K562 (cell line): ENCODE measurements around the gene ATG10. TPM values are rescaled to one million over a fixed set of nuclear protein-coding genes. Genes with fewer than 3 reads are reported as not detected.

Source experiments
- ATAC-seq: fragments of 200-7000 bp; cut with Tn5 transposase; 3 replicates; pipeline ENCODE4 v1.9.1; 2020; ENCODE audit warnings: moderate library complexity
- BruUV-seq: library from RNA; stranded (reverse); fragments of 400-500 nt; replicated peaks from 2 replicates; lab custom pipeline; 2021; lab: Mats Ljungman, UMichigan
- CTCF ChIA-PET: fragments of 300-600 bp; formaldehyde crosslinking; extraction: SDS; loops from one replicate; lab custom pipeline; 2021; ENCODE audit warnings: low intra/inter-chr PET ratio; lab: Yijun Ruan, JAX
- POLR2A ChIA-PET: fragments of 300-600, 350-650 bp; sonication (Branson Sonifier 250); formaldehyde crosslinking; extraction: SDS; loops from one replicate; lab custom pipeline; 2021; ENCODE audit warnings: antibody characterized with exemption, inconsistent platforms; lab: Yijun Ruan, JAX
- DNase-seq, 4 experiments: peaks; one replicate each; pipeline versions ENCODE4 v3.0.0 to v3.0.0-alpha.2; 2011 to 2018; ENCODE audit warnings: low spot score in 3 of 4, mixed read lengths in 3 of 4; ENCODE audit errors: extremely low read depth in 1 of 4
- FAIRE-seq: peaks from 2 replicates; lab custom pipeline; 2011; peaks lifted over from hg19 to GRCh38; lab: Jason Lieb, UNC
- H2AFZ ChIP-seq: 2 replicates; pipeline ENCODE4 v1.6.0; 2011; ENCODE audit warnings: low read depth, low read length, control low read depth, inconsistent platforms
- H3K27ac ChIP-seq: fragments of 200-600 bp; 3 replicates; pipeline ENCODE4 v1.8.0; 2011; ENCODE audit warnings: low read depth, mild to moderate bottlenecking, control low read depth, inconsistent platforms, low read length, moderate library complexity, mixed read lengths; ENCODE audit errors: extremely low read depth
- H3K27me3 ChIP-seq, 2 experiments: fragments of 300-600 bp in 1 of 2; 2 replicates in 1 of 2; 3 replicates in 1 of 2; pipeline versions ENCODE4 v1.6.0 to v1.8.0; 2011; ENCODE audit warnings: inconsistent platforms in 2 of 2, low read length in 2 of 2, mild to moderate bottlenecking in 1 of 2, mixed read lengths in 1 of 2, moderate library complexity in 1 of 2; ENCODE audit not compliant: control insufficient read depth in 2 of 2, insufficient read depth in 2 of 2
- H3K36me3 ChIP-seq: fragments of 300-600 bp; 3 replicates; pipeline ENCODE4 v1.8.0; 2011; ENCODE audit warnings: mild to moderate bottlenecking, low read length, inconsistent platforms; ENCODE audit not compliant: control insufficient read depth, insufficient read depth
- H3K4me1 ChIP-seq, 2 experiments: fragments of 200-600 bp in 1 of 2; replicated peaks in 1 of 2; 2 replicates in 1 of 2; 3 replicates in 1 of 2; pipeline versions ENCODE4 v1.5.1 to v1.8.0; 2011; ENCODE audit warnings: inconsistent platforms in 2 of 2, low read length in 2 of 2, mild to moderate bottlenecking in 1 of 2, mixed read lengths in 1 of 2, moderate library complexity in 1 of 2; ENCODE audit not compliant: control insufficient read depth in 2 of 2, insufficient read depth in 2 of 2
- H3K4me2 ChIP-seq: 2 replicates; pipeline ENCODE4 v1.6.1; 2011; ENCODE audit warnings: low read length, control low read depth, inconsistent platforms, mixed read lengths; ENCODE audit not compliant: insufficient read depth
- H3K4me3 ChIP-seq: fragments of 200-600 bp; sonication (generic), shearing (Covaris generic); 2 replicates; pipeline ENCODE4 v1.5.1; 2016; ENCODE audit warnings: control low read depth, inconsistent platforms
- H3K79me2 ChIP-seq: fragments of 200-600 bp; 3 replicates; pipeline ENCODE4 v1.8.0; 2011; ENCODE audit warnings: low read length, inconsistent platforms; ENCODE audit not compliant: control insufficient read depth, insufficient read depth
- H3K9ac ChIP-seq, 2 experiments: 2 replicates each; pipeline versions ENCODE4 v1.6.0 to v1.6.1; 2011; ENCODE audit warnings: low read depth in 2 of 2, low read length in 2 of 2, control low read depth in 1 of 2, inconsistent platforms in 1 of 2, mild to moderate bottlenecking in 1 of 2, mixed read lengths in 1 of 2; ENCODE audit not compliant: insufficient read depth in 1 of 2
- H3K9me1 ChIP-seq: one replicate; pipeline ENCODE4 v1.6.0; 2011; ENCODE audit warnings: inconsistent platforms, mild to moderate bottlenecking, low read length, moderate library complexity; ENCODE audit not compliant: control insufficient read depth, insufficient read depth
- H3K9me3 ChIP-seq: replicated peaks from 2 replicates; pipeline ENCODE4 v1.5.1; 2011; ENCODE audit warnings: low read depth, low read length, inconsistent platforms; ENCODE audit not compliant: control insufficient read depth, insufficient read depth
- H4K20me1 ChIP-seq: replicated peaks from 2 replicates; pipeline ENCODE4 v1.6.1; 2011; ENCODE audit warnings: low read length, inconsistent platforms, mixed read lengths; ENCODE audit not compliant: control insufficient read depth, insufficient read depth
- C11orf30 ChIP-seq: fragments of 450-650 bp; IDR thresholded peaks from 2 replicates; pipeline ENCODE4 v1.6.1; 2016; ENCODE audit warnings: low read depth, mild to moderate bottlenecking
- MAFF ChIP-seq: IDR thresholded peaks from 2 replicates; pipeline ENCODE4 v1.6.1; 2012; ENCODE audit warnings: low read length, improper control_type of control experiment
- MAFG ChIP-seq: fragments of 450-650 bp; conservative IDR thresholded peaks from 2 replicates; pipeline ENCODE4 v1.6.1; 2016; ENCODE audit warnings: missing genetic modification characterization, missing compliant biosample characterization
- MAFK ChIP-seq: IDR thresholded peaks from 2 replicates; pipeline ENCODE4 v1.6.1; 2011; ENCODE audit warnings: low read length, improper control_type of control experiment
- RBBP5 ChIP-seq: fragments of 200-600 bp; sonication (generic); IDR thresholded peaks from 2 replicates; pipeline ENCODE4 v1.6.1; 2012; ENCODE audit warnings: borderline replicate concordance, mild to moderate bottlenecking, low read length, control low read depth, inconsistent platforms; ENCODE audit not compliant: insufficient read depth, poor library complexity, severe bottlenecking
- ZBTB49 ChIP-seq: sonication (generic); formaldehyde crosslinking; IDR thresholded peaks from 2 replicates; pipeline ENCODE4 v1.8.0; 2022; ENCODE audit warnings: missing genetic modification reagents, mild to moderate bottlenecking, borderline replicate concordance
- ZFX ChIP-seq: sonication (generic); formaldehyde crosslinking; IDR thresholded peaks from 2 replicates; pipeline ENCODE4 v1.8.0; 2022; ENCODE audit warnings: mild to moderate bottlenecking, missing genetic modification reagents, moderate library complexity
- ZNF124 ChIP-seq: sonication (generic); formaldehyde crosslinking; IDR thresholded peaks from 2 replicates; pipeline ENCODE4 v1.8.1; 2022; ENCODE audit warnings: missing genetic modification reagents
- ZNF316 ChIP-seq: fragments of 450-650 bp; IDR thresholded peaks from 2 replicates; pipeline ENCODE4 v1.6.1; 2016
- WGBS: fragments of 100-300 bp; shearing (Covaris generic); methylation state at CpG from one replicate; pipeline ENCODE4 v1.1.6; 2016; ENCODE audit warnings: low coverage, mixed read lengths; ENCODE audit not compliant: insufficient coverage; ENCODE audit errors: missing lambda C conversion rate; 5-methylcytosine and 5-hydroxymethylcytosine counted together
- in situ Hi-C: fragments of 300-500 bp; cut with MboI; formaldehyde crosslinking; loops from 4 replicates; pipeline ENCODE4 v1.15.0; 2018; ENCODE audit warnings: inconsistent platforms, mixed read lengths
- intact Hi-C: fragments of 100-400 bp; cut with micrococcal nuclease; formaldehyde crosslinking; loops from 2 replicates; pipeline ENCODE4 v1.14.2; 2022
- polyA plus RNA-seq, 8 experiments: library from polyadenylated mRNA; depleted of rRNA in 4 of 8; stranded (reverse) in 5 of 8; unstranded in 3 of 8; fragments of >200 nt; fragmentation: Nextera tagmentation in 2 of 8; fragmentation: Illumina TruSeq in 1 of 8; extraction: Ambion mirVana in 2 of 8; extraction: Trizol in 1 of 8; gene quantifications; 2 replicates each; pipeline versions ENCODE4 v1.2.1 to v1.2.3, GENCODE V29; 2011 to 2014; ENCODE audit warnings: inconsistent platforms in 1 of 8, missing spikeins in 1 of 8
- total RNA-seq, 7 experiments: library from RNA; depleted of rRNA in 6 of 7; stranded (reverse); fragments of >200 nt in 6 of 7; fragmentation: Illumina TruSeq in 2 of 7; extraction: Trizol in 2 of 7; gene quantifications; 2 replicates each; pipeline versions ENCODE4 v1.2.1 to v1.2.3, GENCODE V29; 2011 to 2021; ENCODE audit warnings: low replicate concordance in 1 of 7

ATG10 gene
- total and polyA plus RNA-seq, 9 of the 15 experiments (the other 6 are each of a cell fraction or from before 2014, with no cell fraction given) = 7.0 to 18.8 (median 14.6) TPM

- H3K27ac ChIP-seq = peak overlapping the region; percentile 25; the same call in 1 of the 3 replicates
- TF ChIP-seq ZNF316 = peak; percentile 79
- TF ChIP-seq RBBP5 = no peak
- no peak for TF ChIP-seq ZNF124 (CRISPR knock-in tag)
- TF ChIP-seq C11orf30 = peak; percentile 61
- TF ChIP-seq MAFK = peak; percentile 35; the same call in 1 of the 2 replicates
- no peak for TF ChIP-seq ZBTB49 (CRISPR knock-in tag)
- 0 out of 2 replicates have a peak, but pooled peaks have one; percentile 9 for TF ChIP-seq ZFX
- TF ChIP-seq MAFF = peak; percentile 14; the same call in 1 of the 2 replicates
- TF ChIP-seq MAFG (tag) = peak; percentile 20; the same call in 1 of the 2 replicates
- TF ChIP-seq, all 486 proteins: peak for 6
- Histone ChIP-seq H4K20me1 (no peaks in the 10 kb centered on the region), H3K36me3 (no peaks in the 10 kb centered on the region), H3K4me2 (no peak overlapping the region), H3K79me2 (no peaks in the 10 kb centered on the region), H3K4me3 (no peak overlapping the region), H3K9me1 (no peaks in the 10 kb centered on the region), H2AFZ (no peak overlapping the region), H3K27me3 (no peaks in the 10 kb centered on the region), H3K4me1 (peaks cover 0 to 3% of the 10 kb centered on the region in 2 experiments; a peak in 2 of 5 replicates), H3K9me3 (no peaks in the 10 kb centered on the region), H3K9ac (peak overlapping the region in 1 of 2 experiments; percentile 74; a peak in 2 of 4 replicates)
- ChIA-PET POLR2A (interaction anchor here (0.7 to 1.9 kb wide), 4 partner anchors 10 to 414 kb away, joined by 3 to 7 read pairs (median 3); no protein-coding TSS in a partner anchor), CTCF (interaction anchor here (2.1 kb wide), 1 partner anchor 740 kb away, joined by 11 read pairs; no protein-coding TSS in a partner anchor)
- BruUV-seq = no TSS peak
- in situ Hi-C loops = loop anchor here (25.0 kb wide), 1 partner anchor 653 kb away; no protein-coding TSS in a partner anchor
- FAIRE-seq = peak; percentile 48
- peak; percentile 61 for ATAC-seq
- peak in 1 of 4 experiments; percentile 12 for DNase-seq
- intact Hi-C loops = loop anchor here (1.0 to 5.0 kb wide), 2 partner anchors 193 to 658 kb away; partner anchors contain the start of gene ATG10
- WGBS = 58% methylated on average over 3 of the region's 3 CpGs
Observed at GRCh38 chr5:82164977-82165713, 193.3 kb downstream of the ATG10 start.
